BJ (cell line): ENCODE results near the gene ZNF789. TPM values are rescaled to one million over a fixed set of nuclear protein-coding genes. Genes with fewer than 3 reads are reported as not detected.
A peak's percentile ranks its signal among the peaks of the same experiment; 100 is the strongest.

Experiments used
- CTCF ChIA-PET: fragments of 350-600 bp; formaldehyde crosslinking; extraction: SDS; loops from one replicate; lab custom pipeline; 2021; ENCODE audit warnings: antibody characterized with exemption, inconsistent platforms; lab: Yijun Ruan, JAX
- POLR2A ChIA-PET: fragments of 300-600 bp; sonication (Branson Sonifier 250); formaldehyde crosslinking; extraction: SDS; loops from one replicate; lab custom pipeline; 2021; ENCODE audit warnings: antibody characterized with exemption; lab: Charles Lee
- DNase-seq: peaks from one replicate; pipeline ENCODE4 v3.0.0-alpha.2; 2011; ENCODE audit warnings: low read depth
- H3K27me3 ChIP-seq: 2 replicates; pipeline ENCODE4 v1.6.0; 2011; ENCODE audit warnings: low read length; ENCODE audit not compliant: control insufficient read depth, insufficient read depth
- H3K36me3 ChIP-seq: 2 replicates; pipeline ENCODE4 v1.5.1; 2011; ENCODE audit warnings: low read length; ENCODE audit not compliant: control insufficient read depth, insufficient read depth
- H3K4me3 ChIP-seq: 2 replicates; pipeline ENCODE4 v1.5.1; 2011; ENCODE audit warnings: low read depth, mild to moderate bottlenecking, control low read depth, low read length
- polyA plus RNA-seq: library from polyadenylated mRNA; depleted of rRNA; stranded (reverse); fragments of >200 nt; gene quantifications from 2 replicates; pipeline ENCODE4 v1.2.3, GENCODE V29; 2011
- TF ChIP-seq, protein P1 (sequence below): IDR thresholded peaks from 2 replicates; pipeline ENCODE4 v1.5.1; 2011; ENCODE audit warnings: low read depth, mild to moderate bottlenecking, control low read depth, inconsistent platforms, low read length, moderate library complexity; ENCODE audit not compliant: insufficient read depth

The ZNF789 gene
- polyA plus RNA-seq, 1 experiment = 8.2 TPM

DNA sequence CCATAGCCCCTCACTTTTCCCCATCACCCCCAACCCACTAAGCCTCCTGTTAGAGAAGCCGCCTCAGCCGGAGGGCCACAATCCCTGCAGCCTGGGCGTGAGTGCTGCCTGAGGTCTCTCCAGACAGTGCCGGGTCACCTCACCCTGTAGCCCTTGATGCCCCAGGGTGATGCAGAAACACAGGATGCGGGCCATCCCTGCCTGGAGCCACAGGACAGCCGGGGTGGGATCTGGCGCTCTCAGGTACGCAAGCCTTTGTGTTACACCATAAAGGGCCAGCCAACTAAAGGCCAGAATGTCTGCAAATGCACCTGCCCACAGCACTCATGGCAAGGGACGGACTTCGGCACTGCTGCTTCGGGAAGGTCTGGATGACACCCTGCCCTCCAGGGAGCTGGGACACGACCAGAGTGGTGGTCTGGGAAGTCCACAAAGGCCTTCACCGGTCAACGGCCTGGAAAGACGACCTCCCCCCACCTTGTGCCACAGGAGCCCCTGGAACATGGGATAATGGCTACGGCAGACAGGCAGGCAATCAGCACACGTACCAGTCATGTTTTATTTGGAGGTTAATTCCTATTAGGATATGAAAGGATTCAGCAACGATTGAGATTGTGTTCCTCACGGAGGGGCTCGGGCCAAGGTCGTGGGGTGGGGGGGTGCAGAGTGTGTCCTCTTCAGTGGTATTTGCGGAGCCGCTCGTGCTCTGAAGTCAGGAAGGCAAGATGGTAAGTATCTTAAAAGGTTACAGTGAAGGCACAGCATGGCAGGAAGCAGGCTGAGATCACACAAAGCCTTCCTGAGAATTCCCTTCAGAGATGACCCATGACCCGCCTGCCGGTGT, 14.8 kb upstream of the ZNF789 start:
- no peak overlapping the region for H3K4me3 ChIP-seq
- TF ChIP-seq, protein P1, sequence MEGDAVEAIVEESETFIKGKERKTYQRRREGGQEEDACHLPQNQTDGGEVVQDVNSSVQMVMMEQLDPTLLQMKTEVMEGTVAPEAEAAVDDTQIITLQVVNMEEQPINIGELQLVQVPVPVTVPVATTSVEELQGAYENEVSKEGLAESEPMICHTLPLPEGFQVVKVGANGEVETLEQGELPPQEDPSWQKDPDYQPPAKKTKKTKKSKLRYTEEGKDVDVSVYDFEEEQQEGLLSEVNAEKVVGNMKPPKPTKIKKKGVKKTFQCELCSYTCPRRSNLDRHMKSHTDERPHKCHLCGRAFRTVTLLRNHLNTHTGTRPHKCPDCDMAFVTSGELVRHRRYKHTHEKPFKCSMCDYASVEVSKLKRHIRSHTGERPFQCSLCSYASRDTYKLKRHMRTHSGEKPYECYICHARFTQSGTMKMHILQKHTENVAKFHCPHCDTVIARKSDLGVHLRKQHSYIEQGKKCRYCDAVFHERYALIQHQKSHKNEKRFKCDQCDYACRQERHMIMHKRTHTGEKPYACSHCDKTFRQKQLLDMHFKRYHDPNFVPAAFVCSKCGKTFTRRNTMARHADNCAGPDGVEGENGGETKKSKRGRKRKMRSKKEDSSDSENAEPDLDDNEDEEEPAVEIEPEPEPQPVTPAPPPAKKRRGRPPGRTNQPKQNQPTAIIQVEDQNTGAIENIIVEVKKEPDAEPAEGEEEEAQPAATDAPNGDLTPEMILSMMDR = no peak
- CTCF ChIA-PET = interaction anchor here (0.6 kb wide), 1 partner anchor 436 kb away, joined by 3 read pairs; no protein-coding TSS in a partner anchor
- POLR2A ChIA-PET = no interaction called here
- no peaks in the 10 kb centered on the region for H3K27me3 ChIP-seq
- H3K36me3 ChIP-seq = peaks cover 35% of the 10 kb centered on the region
- no peak for DNase-seq

DNA sequence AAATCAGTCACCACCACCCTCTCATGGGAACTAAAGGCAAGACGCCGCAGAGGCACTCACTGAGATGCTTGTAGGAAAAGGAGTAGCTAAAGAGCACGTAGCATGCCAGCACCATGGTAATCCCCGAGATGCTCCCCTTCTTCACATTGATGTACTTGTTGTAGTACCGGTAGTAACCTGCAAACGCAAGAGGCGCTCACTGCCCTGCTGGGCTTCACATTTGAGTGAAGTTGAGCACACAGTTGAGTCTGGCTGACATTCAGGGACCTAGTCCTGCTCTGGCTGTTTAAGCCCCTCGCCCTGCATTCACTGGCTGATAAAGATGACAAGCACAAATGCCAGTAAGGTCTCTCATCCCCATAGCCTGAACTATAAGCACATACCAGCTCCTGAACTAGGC, 13.6 kb upstream of the ZNF789 start:
- H3K4me3 ChIP-seq = no peak overlapping the region
- H3K36me3 ChIP-seq = peaks cover 29% of the 10 kb centered on the region
- ChIA-PET CTCF (no interaction called here), POLR2A (no interaction called here)
- no peak for DNase-seq
- no peaks in the 10 kb centered on the region for H3K27me3 ChIP-seq
- TF ChIP-seq, protein P1 = peak; percentile 35

DNA sequence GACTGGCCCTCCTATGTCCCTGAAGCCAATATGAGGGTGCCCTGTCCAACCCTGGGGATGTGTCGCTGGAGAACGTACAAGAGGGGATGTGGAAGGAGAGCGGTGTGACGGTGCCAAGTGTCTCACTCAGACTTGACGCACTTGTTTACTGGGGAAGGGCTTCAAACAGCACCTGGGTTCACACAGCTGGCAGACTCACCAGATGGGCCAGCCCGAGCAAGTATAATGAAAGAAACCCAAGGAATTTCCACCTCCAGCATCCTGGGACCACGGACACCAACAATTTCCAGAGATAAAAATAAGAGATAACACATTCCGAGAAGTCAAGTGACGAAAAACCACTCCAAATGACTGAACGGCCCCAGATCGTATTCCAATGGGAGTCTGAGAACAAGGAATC, 12.0 kb upstream of the ZNF789 start:
- H3K27me3 ChIP-seq = no peaks in the 10 kb centered on the region
- DNase-seq = no peak
- TF ChIP-seq, protein P1 = no peak
- H3K4me3 ChIP-seq = no peak overlapping the region
- CTCF ChIA-PET = interaction anchor here (0.5 to 1.2 kb wide), 3 partner anchors 14 to 45 kb away, joined by 3 to 4 read pairs (median 3); no protein-coding TSS in a partner anchor
- H3K36me3 ChIP-seq = peaks cover 26% of the 10 kb centered on the region
- POLR2A ChIA-PET = no interaction called here

DNA sequence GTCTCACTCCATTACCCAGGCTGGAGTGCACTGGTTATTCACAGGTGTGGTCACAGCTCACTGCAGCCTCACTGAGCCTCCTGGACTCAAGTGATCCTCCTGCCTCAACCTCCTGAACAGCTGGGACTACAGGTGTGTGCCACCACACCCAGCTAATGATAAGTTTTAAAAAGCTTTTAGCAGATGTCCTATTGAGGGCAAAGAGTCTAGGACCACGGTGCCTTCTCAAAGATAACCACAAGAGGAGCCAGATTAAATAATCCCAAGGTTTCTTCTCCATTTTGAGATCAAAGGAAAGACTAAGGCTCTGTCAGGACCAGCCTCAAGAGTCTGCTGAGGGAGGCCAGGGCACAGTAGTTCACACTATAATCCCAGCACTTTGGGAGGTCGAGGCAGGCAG, 11.5 kb upstream of the ZNF789 start:
- no peak overlapping the region for H3K4me3 ChIP-seq
- CTCF ChIA-PET = interaction anchor here (1.2 kb wide), 1 partner anchor 14 kb away, joined by 3 read pairs; no protein-coding TSS in a partner anchor
- TF ChIP-seq, protein P1 = 0 out of 2 replicates have a peak, but pooled peaks have one; percentile 9
- DNase-seq = no peak
- no peaks in the 10 kb centered on the region for H3K27me3 ChIP-seq
- POLR2A ChIA-PET = no interaction called here
- peaks cover 26% of the 10 kb centered on the region for H3K36me3 ChIP-seq

DNA sequence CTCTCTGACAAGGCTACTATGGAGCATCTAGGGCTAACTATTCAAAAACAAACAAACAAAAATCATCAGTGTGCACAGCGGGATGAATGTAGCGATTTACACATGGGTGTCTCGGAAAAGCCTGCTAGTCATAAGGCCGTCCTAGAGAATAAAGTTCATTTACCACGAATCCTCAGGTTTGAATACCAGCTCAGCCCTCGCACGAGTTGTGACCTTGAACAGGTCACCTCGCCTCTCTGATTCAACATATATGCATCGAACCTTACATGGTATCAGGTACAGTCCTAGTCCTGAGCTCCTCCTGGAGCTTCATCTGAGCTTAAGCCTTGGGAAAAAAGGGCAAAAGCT, 7.3 kb upstream of the ZNF789 start:
- peak overlapping the region; percentile 74 for H3K4me3 ChIP-seq
- no peak for DNase-seq
- TF ChIP-seq, protein P1 = no peak
- POLR2A ChIA-PET = interaction anchor here (0.7 kb wide), 1 partner anchor 1346 kb away, joined by 3 read pairs; no protein-coding TSS in a partner anchor
- CTCF ChIA-PET = no interaction called here
- H3K36me3 ChIP-seq = peaks cover 4% of the 10 kb centered on the region
- no peaks in the 10 kb centered on the region for H3K27me3 ChIP-seq
